HEK293 (cell line): ENCODE measurements around the gene GGT5.

Experiments used
- ATF2 ChIP-seq: fragments of 450-650 bp; formaldehyde crosslinking; IDR thresholded peaks from 2 replicates; pipeline ENCODE4 v1.5.1; 2016; ENCODE audit warnings: missing biosample characterization, missing genetic modification characterization, low read depth
- CTCF ChIP-seq: fragments of 450-650 bp; formaldehyde crosslinking; IDR thresholded peaks from 2 replicates; pipeline ENCODE4 v1.5.1; 2016; ENCODE audit warnings: missing biosample characterization, missing genetic modification characterization
- EGR2 ChIP-seq: fragments of 450-650 bp; formaldehyde crosslinking; IDR thresholded peaks from 2 replicates; pipeline ENCODE4 v1.5.1; 2016; ENCODE audit warnings: low read depth, missing biosample characterization, missing genetic modification characterization
- KLF9 ChIP-seq: fragments of 450-650 bp; formaldehyde crosslinking; IDR thresholded peaks from 2 replicates; pipeline ENCODE4 v1.5.1; 2016; ENCODE audit warnings: missing biosample characterization, missing genetic modification characterization, low read depth
- REST ChIP-seq: fragments of 450-650 bp; formaldehyde crosslinking; IDR thresholded peaks from 2 replicates; pipeline ENCODE4 v1.5.1; 2016; ENCODE audit warnings: missing biosample characterization, missing genetic modification characterization
- ZBTB49 ChIP-seq: fragments of 450-650 bp; formaldehyde crosslinking; IDR thresholded peaks from 2 replicates; pipeline ENCODE4 v1.5.1; 2016; ENCODE audit warnings: missing biosample characterization, missing genetic modification characterization, low read depth
- ZFHX2 ChIP-seq: fragments of 450-650 bp; formaldehyde crosslinking; conservative IDR thresholded peaks from 2 replicates; pipeline ENCODE4 v1.5.1; 2016; ENCODE audit warnings: missing biosample characterization, missing genetic modification characterization

GRCh38 chr22:24171822-24172221 lies 73.1 kb downstream of the GGT5 start:
- no peak for TF ChIP-seq CTCF (tag by site-specific recombination)
- no peak for TF ChIP-seq ZFHX2 (tag by site-specific recombination)
- no peak for TF ChIP-seq EGR2 (tag by site-specific recombination)
- no peak for TF ChIP-seq ATF2 (tag by site-specific recombination)
- TF ChIP-seq REST, result no peak
- no peak for TF ChIP-seq ZBTB49 (tag by site-specific recombination)
- no peak for TF ChIP-seq KLF9 (tag by site-specific recombination)
